ENCODE results near the gene SLC37A1.
A peak's percentile ranks its signal among the peaks of the same experiment; 100 is the strongest.

Gene SLC37A1

DNA sequence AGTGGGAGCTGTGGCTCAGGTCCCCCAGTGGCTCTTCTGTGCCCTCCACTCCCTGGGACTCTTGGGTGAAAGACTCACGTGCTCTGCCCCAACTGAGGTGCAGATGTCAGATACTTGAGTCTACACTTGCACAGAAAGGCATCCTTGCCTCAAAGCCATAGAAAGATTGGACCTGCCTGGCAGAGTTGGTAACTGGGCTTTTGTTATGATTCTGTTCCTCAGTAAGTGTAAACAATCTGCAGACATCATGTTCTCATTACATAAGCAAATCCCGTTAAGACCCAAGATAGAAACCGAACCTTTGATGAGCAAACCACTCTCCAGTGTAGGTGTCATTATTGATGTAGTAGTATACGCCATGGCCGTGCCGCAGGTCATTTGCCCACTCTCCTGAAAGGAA lies 27.6 kb upstream of the SLC37A1 start:
- POLR2A ChIA-PET (ENCODE audit: low non-redundant PET), result no interaction called here
- no peak overlapping the region for H3K27ac ChIP-seq
- CTCF ChIA-PET, result no interaction called here
- DNase-seq (ENCODE audit: low spot score), result no peak
- TF ChIP-seq, protein P1, sequence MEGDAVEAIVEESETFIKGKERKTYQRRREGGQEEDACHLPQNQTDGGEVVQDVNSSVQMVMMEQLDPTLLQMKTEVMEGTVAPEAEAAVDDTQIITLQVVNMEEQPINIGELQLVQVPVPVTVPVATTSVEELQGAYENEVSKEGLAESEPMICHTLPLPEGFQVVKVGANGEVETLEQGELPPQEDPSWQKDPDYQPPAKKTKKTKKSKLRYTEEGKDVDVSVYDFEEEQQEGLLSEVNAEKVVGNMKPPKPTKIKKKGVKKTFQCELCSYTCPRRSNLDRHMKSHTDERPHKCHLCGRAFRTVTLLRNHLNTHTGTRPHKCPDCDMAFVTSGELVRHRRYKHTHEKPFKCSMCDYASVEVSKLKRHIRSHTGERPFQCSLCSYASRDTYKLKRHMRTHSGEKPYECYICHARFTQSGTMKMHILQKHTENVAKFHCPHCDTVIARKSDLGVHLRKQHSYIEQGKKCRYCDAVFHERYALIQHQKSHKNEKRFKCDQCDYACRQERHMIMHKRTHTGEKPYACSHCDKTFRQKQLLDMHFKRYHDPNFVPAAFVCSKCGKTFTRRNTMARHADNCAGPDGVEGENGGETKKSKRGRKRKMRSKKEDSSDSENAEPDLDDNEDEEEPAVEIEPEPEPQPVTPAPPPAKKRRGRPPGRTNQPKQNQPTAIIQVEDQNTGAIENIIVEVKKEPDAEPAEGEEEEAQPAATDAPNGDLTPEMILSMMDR (conservative IDR thresholded peaks at IDR 0.05; ENCODE audit: low read depth), result no peak

- H3K27ac ChIP-seq, result no peak overlapping the region
- ChIA-PET POLR2A (ENCODE audit: low non-redundant PET) (no interaction called here), CTCF (interaction anchor here (0.6 kb wide), 1 partner anchor 184 kb away, joined by 3 read pairs; no protein-coding TSS in a partner anchor)
- peak; percentile 67 for DNase-seq (ENCODE audit: low spot score)
- TF ChIP-seq, protein P1 (conservative IDR thresholded peaks at IDR 0.05; ENCODE audit: low read depth), result no peak
Observed at GRCh38 chr21:42486531-42486930, 27.1 kb upstream of the SLC37A1 start.

DNA sequence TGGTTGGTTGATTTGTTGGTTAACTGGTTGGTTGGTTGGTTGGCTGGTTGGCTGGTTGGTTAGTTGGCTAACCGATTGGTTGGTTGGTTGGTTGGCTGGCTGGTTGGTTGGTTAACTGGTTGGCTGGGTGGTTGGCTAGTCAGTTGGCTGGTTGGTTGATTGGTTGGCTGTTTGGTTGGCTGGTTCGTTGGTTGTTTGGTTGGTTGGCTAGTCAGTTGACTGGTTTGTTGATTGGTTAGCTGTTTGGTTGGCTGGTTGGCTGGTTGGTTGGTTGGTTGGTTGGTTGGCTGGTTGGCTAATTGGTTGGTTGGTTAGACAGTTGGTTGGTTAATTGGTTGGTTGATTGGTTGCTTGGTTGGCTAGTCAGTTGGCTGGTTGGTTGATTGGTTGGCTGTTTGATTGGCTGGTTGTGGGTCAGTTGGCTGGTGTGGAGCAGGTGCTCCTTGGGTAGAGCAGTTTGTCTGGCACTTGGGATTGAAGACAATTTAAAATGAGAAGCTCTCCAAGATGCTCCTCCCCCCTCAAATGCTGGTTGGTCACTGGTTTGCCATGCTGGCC lies 24.6 kb upstream of the SLC37A1 start:
- POLR2A ChIA-PET (ENCODE audit: low non-redundant PET), result no interaction called here
- TF ChIP-seq, protein P1 (conservative IDR thresholded peaks at IDR 0.05; ENCODE audit: low read depth), result no peak
- DNase-seq (ENCODE audit: low spot score), result no peak
- CTCF ChIA-PET, result no interaction called here
- no peak overlapping the region for H3K27ac ChIP-seq

DNA sequence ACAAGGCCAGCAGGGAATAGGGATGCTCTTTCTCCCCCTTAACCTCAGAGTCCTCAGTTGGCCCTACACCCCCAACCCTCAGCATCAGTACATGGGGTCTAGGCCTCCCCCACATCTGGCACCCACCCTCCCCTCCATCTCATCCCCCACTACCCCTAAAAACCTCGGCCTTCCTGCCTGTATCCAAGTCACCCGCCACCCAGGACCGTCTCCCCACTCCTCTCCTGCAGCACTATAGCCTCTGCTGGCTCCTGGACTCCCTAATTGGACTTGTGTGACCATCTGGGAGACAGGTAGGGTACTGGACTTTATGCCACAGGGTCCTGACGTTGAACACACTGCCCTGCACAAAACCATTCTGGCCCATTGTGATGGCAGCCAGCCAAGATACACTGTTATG lies 23.7 kb upstream of the SLC37A1 start:
- ChIA-PET POLR2A (ENCODE audit: low non-redundant PET) (no interaction called here), CTCF (no interaction called here)
- DNase-seq (ENCODE audit: low spot score), result no peak
- TF ChIP-seq, protein P1 (conservative IDR thresholded peaks at IDR 0.05; ENCODE audit: low read depth), result no peak
- H3K27ac ChIP-seq, result no peak overlapping the region

DNA sequence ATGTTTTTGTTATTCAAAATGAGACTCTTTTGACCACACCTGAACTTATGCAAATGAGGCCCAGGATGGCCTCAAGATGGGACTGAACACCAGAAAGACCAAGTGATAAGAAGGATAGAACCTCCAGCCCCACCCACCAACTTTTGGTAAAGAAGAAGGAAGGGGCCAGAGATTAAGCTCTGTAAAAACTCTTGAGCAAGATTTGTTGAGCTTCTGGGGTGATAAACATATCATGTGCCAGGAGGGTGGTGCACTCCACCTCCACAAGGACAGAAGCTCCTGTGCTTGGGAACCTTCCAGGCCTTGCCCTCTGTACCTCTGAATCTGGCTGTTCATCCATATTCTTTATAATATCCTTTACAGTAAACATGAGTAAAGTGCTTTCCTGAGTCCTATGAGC lies 22.9 kb upstream of the SLC37A1 start:
- TF ChIP-seq, protein P1 (conservative IDR thresholded peaks at IDR 0.05; ENCODE audit: low read depth), result no peak
- H3K27ac ChIP-seq, result no peak overlapping the region
- no peak for DNase-seq (ENCODE audit: low spot score)
- ChIA-PET CTCF (no interaction called here), POLR2A (ENCODE audit: low non-redundant PET) (no interaction called here)

DNA sequence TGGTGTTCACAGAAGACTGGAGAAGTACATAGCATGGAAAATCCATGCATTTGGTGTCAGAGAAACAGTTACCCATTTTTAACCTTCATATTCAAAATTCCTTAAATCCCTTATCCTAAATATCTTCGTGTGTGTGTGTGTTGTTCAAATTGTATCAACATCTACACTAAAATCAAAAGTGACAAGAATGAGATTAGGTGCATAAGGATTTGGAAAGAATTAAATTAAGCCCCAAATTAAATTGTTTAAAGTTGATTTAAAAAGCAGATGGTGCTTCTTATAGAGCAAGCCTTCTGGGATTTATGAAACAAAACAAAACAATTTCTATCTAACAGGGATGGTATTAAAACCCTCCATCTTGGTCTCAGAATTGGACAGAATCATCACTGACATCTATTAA lies 22.3 kb upstream of the SLC37A1 start:
- no peak for DNase-seq (ENCODE audit: low spot score)
- ChIA-PET CTCF (no interaction called here), POLR2A (ENCODE audit: low non-redundant PET) (no interaction called here)
- no peak overlapping the region for H3K27ac ChIP-seq
- TF ChIP-seq, protein P1 (conservative IDR thresholded peaks at IDR 0.05; ENCODE audit: low read depth), result no peak

DNA sequence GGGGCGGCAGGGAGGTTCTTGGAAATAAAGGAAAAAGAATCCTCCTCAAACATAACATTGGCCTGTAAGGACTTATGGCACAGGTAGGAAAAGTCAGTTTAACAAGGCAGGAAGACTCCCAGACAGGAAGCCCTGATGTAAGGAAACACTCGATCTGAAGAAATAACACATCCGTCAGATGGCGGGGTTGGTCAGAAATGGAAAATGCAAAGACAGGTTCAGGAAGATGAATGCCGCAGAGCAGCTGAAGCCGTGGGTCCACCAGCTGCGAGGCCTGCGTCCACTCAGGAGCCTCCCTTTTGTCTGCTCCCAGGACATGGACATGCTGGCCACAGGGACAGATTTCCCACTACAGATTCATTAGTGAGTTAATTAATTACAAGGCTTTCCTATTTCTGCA lies 21.5 kb upstream of the SLC37A1 start:
- TF ChIP-seq, protein P1 (conservative IDR thresholded peaks at IDR 0.05; ENCODE audit: low read depth), result no peak
- CTCF ChIA-PET, result no interaction called here
- POLR2A ChIA-PET (ENCODE audit: low non-redundant PET), result no interaction called here
- no peak overlapping the region for H3K27ac ChIP-seq
- no peak for DNase-seq (ENCODE audit: low spot score)

Data from RWPE1 (cell line).